Ishikawa (cell line): Measurements from ENCODE around the gene PPM1E.

Experiments used
- CEBPB ChIP-seq: IDR thresholded peaks from 2 replicates; pipeline ENCODE4 v1.6.1; 2012
- CREB1 ChIP-seq: IDR thresholded peaks from 2 replicates; pipeline ENCODE4 v1.6.1; 2012; ENCODE audit warnings: low read depth
- EGR1 ChIP-seq: IDR thresholded peaks from 2 replicates; pipeline ENCODE4 v1.6.1; 2012
- EP300 ChIP-seq: IDR thresholded peaks from 2 replicates; pipeline ENCODE4 v1.6.1; 2012; ENCODE audit warnings: borderline replicate concordance
- FOXM1 ChIP-seq: IDR thresholded peaks from 2 replicates; pipeline ENCODE4 v1.6.1; 2012; ENCODE audit warnings: low read depth, borderline replicate concordance
- MAX ChIP-seq: IDR thresholded peaks from 2 replicates; pipeline ENCODE4 v1.6.1; 2012
- NFIC ChIP-seq: IDR thresholded peaks from 2 replicates; pipeline ENCODE4 v1.6.1; 2012
- RAD21 ChIP-seq: IDR thresholded peaks from 2 replicates; pipeline ENCODE4 v1.6.1; 2012; ENCODE audit warnings: low read depth
- REST ChIP-seq: IDR thresholded peaks from 2 replicates; pipeline ENCODE4 v1.6.1; 2012; ENCODE audit warnings: low read depth, mild to moderate bottlenecking
- TCF12 ChIP-seq: IDR thresholded peaks from 2 replicates; pipeline ENCODE4 v1.6.1; 2012; ENCODE audit warnings: low read depth
- TEAD4 ChIP-seq: IDR thresholded peaks from 2 replicates; pipeline ENCODE4 v1.6.1; 2012
- USF1 ChIP-seq: IDR thresholded peaks from 2 replicates; pipeline ENCODE4 v1.6.1; 2012
- YY1 ChIP-seq: IDR thresholded peaks from 2 replicates; pipeline ENCODE4 v1.6.1; 2012; ENCODE audit warnings: low read depth
- ZBTB7A ChIP-seq: IDR thresholded peaks from 2 replicates; pipeline ENCODE4 v1.6.1; 2012; ENCODE audit warnings: low read depth

The PPM1E gene

GRCh38 chr17:58917228-58917627, 161.6 kb downstream of the PPM1E start:
- TF ChIP-seq TCF12 (no peak), ZBTB7A (no peak), MAX (no peak), CEBPB (no peak), FOXM1 (no peak), USF1 (no peak), REST (no peak), EP300 (no peak), NFIC (no peak), YY1 (no peak), TEAD4 (no peak), CREB1 (no peak)

- TF ChIP-seq YY1 (no peak), RAD21 (no peak), USF1 (no peak), MAX (no peak), CEBPB (no peak), TCF12 (no peak), TEAD4 (no peak), REST (no peak), EP300 (no peak), NFIC (no peak)
Measured at GRCh38 chr17:58918072-58918471, 162.4 kb downstream of the PPM1E start.

GRCh38 chr17:58918884-58919283, 163.2 kb downstream of the PPM1E start:
- TF ChIP-seq CEBPB (no peak), EGR1 (no peak), USF1 (no peak), FOXM1 (no peak), MAX (no peak), YY1 (no peak), ZBTB7A (no peak), EP300 (no peak), NFIC (no peak), REST (no peak), TCF12 (no peak)

GRCh38 chr17:58920773-58921172, 165.1 kb downstream of the PPM1E start:
- no peak for TF ChIP-seq MAX
- no peak for TF ChIP-seq CEBPB
- TF ChIP-seq EGR1, result no peak
- no peak for TF ChIP-seq TEAD4
- no peak for TF ChIP-seq RAD21
- no peak for TF ChIP-seq EP300
- TF ChIP-seq USF1, result no peak
